Cardiac fibroblast (primary cell): ENCODE results near the gene NIM1K.

Experiments used
- DNase-seq, 2 donors: peaks; one replicate each; pipeline versions ENCODE4 v3.0.0 to v3.0.0-alpha.2; 2010; ENCODE audit warnings: low read depth in 2 of 2
- H3K4me3 ChIP-seq, 2 donors: replicated peaks in 1 of 2; 1 replicate in 1 of 2; 2 replicates in 1 of 2; pipeline ENCODE4 v1.5.1; 2011; ENCODE audit warnings: low read depth in 2 of 2, low read length in 2 of 2, mild to moderate bottlenecking in 2 of 2, moderate library complexity in 1 of 2
- TF ChIP-seq, protein P1 (sequence below): IDR thresholded peaks from one replicate; pipeline ENCODE4 v1.5.1; 2011; ENCODE audit warnings: low read depth, mild to moderate bottlenecking, low read length, inconsistent platforms

NIM1K gene

GRCh38 chr5:43236653-43237355, 44.8 kb downstream of the NIM1K start:
- H3K4me3 ChIP-seq, result no peak overlapping the region
- TF ChIP-seq, protein P1, sequence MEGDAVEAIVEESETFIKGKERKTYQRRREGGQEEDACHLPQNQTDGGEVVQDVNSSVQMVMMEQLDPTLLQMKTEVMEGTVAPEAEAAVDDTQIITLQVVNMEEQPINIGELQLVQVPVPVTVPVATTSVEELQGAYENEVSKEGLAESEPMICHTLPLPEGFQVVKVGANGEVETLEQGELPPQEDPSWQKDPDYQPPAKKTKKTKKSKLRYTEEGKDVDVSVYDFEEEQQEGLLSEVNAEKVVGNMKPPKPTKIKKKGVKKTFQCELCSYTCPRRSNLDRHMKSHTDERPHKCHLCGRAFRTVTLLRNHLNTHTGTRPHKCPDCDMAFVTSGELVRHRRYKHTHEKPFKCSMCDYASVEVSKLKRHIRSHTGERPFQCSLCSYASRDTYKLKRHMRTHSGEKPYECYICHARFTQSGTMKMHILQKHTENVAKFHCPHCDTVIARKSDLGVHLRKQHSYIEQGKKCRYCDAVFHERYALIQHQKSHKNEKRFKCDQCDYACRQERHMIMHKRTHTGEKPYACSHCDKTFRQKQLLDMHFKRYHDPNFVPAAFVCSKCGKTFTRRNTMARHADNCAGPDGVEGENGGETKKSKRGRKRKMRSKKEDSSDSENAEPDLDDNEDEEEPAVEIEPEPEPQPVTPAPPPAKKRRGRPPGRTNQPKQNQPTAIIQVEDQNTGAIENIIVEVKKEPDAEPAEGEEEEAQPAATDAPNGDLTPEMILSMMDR, result no peak
- no peak for DNase-seq

- H3K4me3 ChIP-seq, result no peak overlapping the region
- TF ChIP-seq, protein P1, result no peak
- DNase-seq, result no peak
Measured at GRCh38 chr5:43242196-43242595, 50.2 kb downstream of the NIM1K start.

DNA sequence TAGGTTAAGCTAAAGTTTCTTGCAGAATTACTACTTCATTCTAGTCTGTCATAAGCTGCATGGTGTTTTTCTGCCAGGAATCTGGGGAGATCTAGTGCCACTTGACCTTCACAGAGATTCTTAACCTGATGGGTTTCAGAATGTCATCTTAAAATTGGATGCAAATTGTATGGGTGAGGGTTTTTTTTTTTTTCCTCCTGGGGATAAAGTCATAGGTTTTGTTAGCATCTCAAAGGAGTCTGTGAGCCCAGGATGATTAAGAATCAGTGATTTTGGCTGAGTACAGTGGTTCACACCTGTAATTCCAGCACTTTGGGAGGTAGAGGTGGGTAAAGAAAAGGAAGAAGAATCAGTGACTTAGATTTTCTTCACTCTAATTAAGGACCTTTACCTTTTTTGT, 51.2 kb downstream of the NIM1K start:
- no peak overlapping the region for H3K4me3 ChIP-seq
- TF ChIP-seq, protein P1, result no peak

DNA sequence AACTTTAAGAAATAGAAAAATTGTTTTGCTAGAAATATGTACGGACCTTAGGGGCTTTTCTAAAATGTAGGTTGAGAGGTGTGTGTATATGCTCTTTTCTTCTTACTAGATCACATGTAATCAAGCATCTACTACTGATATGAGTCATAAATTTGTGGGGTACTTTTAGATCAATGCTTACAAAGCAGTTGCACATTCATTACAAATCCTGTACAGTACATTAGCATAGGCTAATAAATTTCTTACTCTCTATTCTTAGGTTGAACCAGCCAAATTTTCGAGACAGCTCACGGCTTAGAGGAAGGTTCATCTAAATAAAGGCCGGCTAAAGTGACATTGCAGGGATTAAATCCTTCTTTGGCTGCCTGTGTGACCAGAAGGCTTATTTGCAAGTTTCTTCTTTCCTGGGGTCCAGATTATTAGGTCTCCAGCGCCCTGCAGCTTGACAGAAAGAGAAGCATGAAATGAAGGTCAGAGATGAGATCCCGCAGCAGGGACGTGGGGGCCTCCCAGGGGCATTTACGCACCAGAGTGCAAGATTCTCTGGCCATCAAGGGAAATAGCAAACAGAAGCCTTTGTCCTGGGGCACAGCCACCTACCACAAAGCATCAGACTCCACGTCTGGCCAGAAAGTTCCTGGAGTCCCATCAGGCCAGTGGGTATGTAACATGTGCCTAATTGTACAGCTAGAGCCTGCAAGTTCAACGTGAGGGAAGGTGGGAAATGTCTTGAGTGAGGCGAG, 53.0 kb downstream of the NIM1K start:
- H3K4me3 ChIP-seq, result no peak overlapping the region
- TF ChIP-seq, protein P1, result no peak
- no peak for DNase-seq

More for the DNA sequence above, 51.2 kb downstream of the NIM1K start:
- DNase-seq, result no peak

DNA sequence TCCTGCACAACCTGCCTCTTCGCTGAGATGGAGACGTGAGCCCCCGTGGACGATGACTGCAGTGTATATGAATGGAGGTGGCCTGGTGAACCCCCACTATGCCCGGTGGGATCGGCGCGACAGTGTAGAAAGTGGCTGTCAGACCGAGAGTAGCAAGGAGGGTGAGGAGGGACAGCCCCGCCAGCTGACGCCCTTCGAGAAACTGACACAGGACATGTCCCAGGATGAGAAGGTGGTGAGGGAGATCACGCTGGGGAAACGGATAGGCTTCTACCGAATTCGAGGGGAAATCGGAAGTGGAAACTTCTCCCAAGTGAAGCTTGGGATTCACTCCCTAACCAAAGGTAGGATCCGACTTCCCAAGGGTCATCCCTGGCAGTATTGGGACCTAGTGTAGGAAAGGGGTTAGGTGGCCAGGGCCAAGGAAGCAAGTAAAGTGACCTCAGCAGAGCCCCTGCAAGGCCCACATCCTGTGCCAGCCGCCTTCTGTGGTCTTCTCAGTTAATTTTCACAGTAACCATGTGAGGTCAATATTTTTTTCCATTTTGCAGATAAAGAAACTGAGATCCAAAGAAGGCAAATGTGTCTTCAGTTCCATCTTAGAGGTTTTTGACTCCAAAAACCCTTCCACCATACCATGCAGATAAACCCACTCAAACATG, 53.8 kb downstream of the NIM1K start:
- H3K4me3 ChIP-seq, result no peak overlapping the region
- DNase-seq, result no peak
- TF ChIP-seq, protein P1, result no peak

DNA sequence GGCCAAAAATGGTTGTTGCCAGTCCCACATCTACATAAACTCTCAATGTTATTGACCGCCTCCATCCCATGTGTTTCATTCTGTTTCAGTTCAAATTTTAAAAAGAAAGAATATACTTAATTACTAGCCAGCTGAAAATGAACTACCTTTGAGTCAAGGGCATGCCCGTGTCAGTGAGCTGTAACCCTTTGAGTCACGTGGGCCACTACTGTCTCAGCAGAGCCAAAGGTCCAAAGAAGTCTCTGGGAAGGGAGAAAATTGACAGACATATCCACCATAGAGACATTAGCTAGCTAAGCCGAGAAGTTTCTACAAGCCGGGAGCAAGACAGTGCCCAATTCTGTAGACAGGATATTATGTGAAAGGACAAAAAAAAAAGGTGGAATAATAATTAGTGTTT, 59.7 kb downstream of the NIM1K start:
- no peak for DNase-seq
- H3K4me3 ChIP-seq, result no peak overlapping the region
- TF ChIP-seq, protein P1, result no peak
